HCT116 (cell line): ENCODE results near the gene AOC3. TPM values are rescaled to one million over a fixed set of nuclear protein-coding genes. Genes with fewer than 3 reads are reported as not detected.

Source experiments
- ATAC-seq: fragments of 200-7000 bp; cut with Tn5 transposase; 2 replicates; pipeline ENCODE4 v1.9.1; 2020; ENCODE audit warnings: mild to moderate bottlenecking, moderate library complexity
- BruUV-seq: library from RNA; stranded (reverse); fragments of 400-500 nt; replicated peaks from 2 replicates; lab custom pipeline; 2021; lab: Mats Ljungman, UMichigan
- CTCF ChIA-PET: fragments of 300-600 bp; sonication (Branson Sonifier 250); formaldehyde crosslinking; loops from one replicate; lab custom pipeline; 2021; ENCODE audit warnings: antibody characterized with exemption; lab: Charles Lee
- POLR2A ChIA-PET: fragments of 300-600, 350-600 bp; sonication (Branson Sonifier 250); formaldehyde crosslinking; loops from one replicate; lab custom pipeline; 2021; ENCODE audit warnings: antibody characterized with exemption; lab: Charles Lee
- RAD21 ChIA-PET, 2 experiments: fragments of 300-600 bp; sonication (Branson Sonifier 250); formaldehyde crosslinking; loops; one replicate each; lab custom pipeline; 2023; ENCODE audit warnings: low total read pairs in 2 of 2; ENCODE audit not compliant: uncharacterized antibody in 2 of 2, unreplicated experiment in 2 of 2, low non-redundant PET in 1 of 2; lab: Charles Lee
- DNase-seq: peaks from one replicate; pipeline ENCODE4 v3.0.0-alpha.2; 2010; ENCODE audit warnings: low read depth, low spot score
- H2AFZ ChIP-seq: fragments of 200-600 bp; shearing (Covaris generic), sonication (generic); 2 replicates; pipeline ENCODE4 v1.6.1; 2017; ENCODE audit warnings: low read depth, mixed run types, mixed read lengths, antibody characterized with exemption, low read length; ENCODE audit not compliant: poor library complexity, severe bottlenecking
- H3K27ac ChIP-seq: 2 replicates; pipeline ENCODE4 v1.5.1; 2012; ENCODE audit warnings: low read depth, low read length
- H3K27me3 ChIP-seq: fragments of 200-600 bp; sonication (generic); 2 replicates; pipeline ENCODE4 v1.6.1; 2016; ENCODE audit warnings: mixed run types, low read length, mixed read lengths; ENCODE audit not compliant: insufficient read depth
- H3K36me3 ChIP-seq, 2 experiments: fragments of 200-500 bp in 1 of 2; fragments of 200-600 bp in 1 of 2; sonication (Bioruptor generic) in 1 of 2; sonication (generic) in 1 of 2; 2 replicates each; pipeline versions ENCODE4 v1.5.1 to v1.6.1; 2014 to 2016; ENCODE audit warnings: low read length in 2 of 2, inconsistent platforms in 1 of 2, mixed read lengths in 1 of 2, mixed run types in 1 of 2; ENCODE audit not compliant: insufficient read depth in 2 of 2, control insufficient read depth in 1 of 2
- H3K4me1 ChIP-seq, 2 experiments: fragments of 200-600 bp in 1 of 2; sonication (generic) in 1 of 2; 2 replicates each; pipeline versions ENCODE4 v1.5.1 to v1.6.1; 2012 to 2017; ENCODE audit warnings: low read length in 2 of 2, inconsistent platforms in 1 of 2, mild to moderate bottlenecking in 1 of 2, mixed read lengths in 1 of 2, mixed run types in 1 of 2, moderate library complexity in 1 of 2; ENCODE audit not compliant: insufficient read depth in 2 of 2, control insufficient read depth in 1 of 2
- H3K4me2 ChIP-seq: fragments of 200-600 bp; sonication (generic); 2 replicates; pipeline ENCODE4 v1.6.1; 2017; ENCODE audit warnings: mixed run types, low read length, mixed read lengths
- H3K4me3 ChIP-seq, 2 experiments: fragments of 200-600 bp in 1 of 2; sonication (generic) in 1 of 2; replicated peaks in 1 of 2; 2 replicates each; pipeline ENCODE4 v1.5.1; 2011 to 2016; ENCODE audit warnings: low read length in 2 of 2, control low read depth in 1 of 2, low read depth in 1 of 2, mild to moderate bottlenecking in 1 of 2, mixed read lengths in 1 of 2, mixed run types in 1 of 2
- H3K79me2 ChIP-seq: fragments of 200-600 bp; sonication (generic); 2 replicates; pipeline ENCODE4 v1.6.1; 2017; ENCODE audit warnings: mild to moderate bottlenecking, mixed run types, low read length, moderate library complexity, mixed read lengths; ENCODE audit not compliant: insufficient read depth
- H3K9ac ChIP-seq: fragments of 200-600 bp; sonication (generic); 2 replicates; pipeline ENCODE4 v1.6.1; 2016; ENCODE audit warnings: low read length, mixed read lengths
- H3K9me2 ChIP-seq: fragments of 200-600 bp; sonication (generic), shearing (Covaris generic); 2 replicates; pipeline ENCODE4 v1.6.1; 2017; ENCODE audit warnings: mixed run types, mild to moderate bottlenecking, moderate library complexity; ENCODE audit not compliant: insufficient read depth
- H3K9me3 ChIP-seq, 2 experiments: fragments of 200-500 bp in 1 of 2; fragments of 200-600 bp in 1 of 2; sonication (Bioruptor generic) in 1 of 2; sonication (generic) in 1 of 2; 2 replicates each; pipeline ENCODE4 v1.6.1; 2014 to 2017; ENCODE audit warnings: low read length in 2 of 2, mixed read lengths in 2 of 2, inconsistent platforms in 1 of 2, low read depth in 1 of 2, mild to moderate bottlenecking in 1 of 2, mixed run types in 1 of 2, moderate library complexity in 1 of 2; ENCODE audit not compliant: control insufficient read depth in 1 of 2, insufficient read depth in 1 of 2
- H4K20me1 ChIP-seq: fragments of 200-600 bp; sonication (generic), shearing (Covaris generic); 2 replicates; pipeline ENCODE4 v1.6.1; 2017; ENCODE audit warnings: mixed run types, mild to moderate bottlenecking, moderate library complexity; ENCODE audit not compliant: insufficient read depth
- CBX3 ChIP-seq: IDR thresholded peaks from 2 replicates; pipeline ENCODE4 v1.6.1; 2012; ENCODE audit warnings: low read depth
- CEBPB ChIP-seq: IDR thresholded peaks from 2 replicates; pipeline ENCODE4 v1.6.1; 2012; ENCODE audit warnings: low read depth
- CTCF ChIP-seq, 3 experiments: fragments of 200-600 bp in 1 of 3; sonication (generic) in 1 of 3; IDR thresholded peaks in 2 of 3; conservative IDR thresholded peaks in 1 of 3; 2 replicates each; pipeline ENCODE4 v1.5.1; 2012 to 2017; ENCODE audit warnings: low read depth in 2 of 3, low read length in 2 of 3, antibody characterized with exemption in 1 of 3, borderline replicate concordance in 1 of 3, control low read depth in 1 of 3, mild to moderate bottlenecking in 1 of 3, mixed read lengths in 1 of 3, mixed run types in 1 of 3, moderate library complexity in 1 of 3; ENCODE audit not compliant: insufficient read depth in 1 of 3
- EGR1 ChIP-seq: IDR thresholded peaks from 2 replicates; pipeline ENCODE4 v1.6.1; 2012; ENCODE audit warnings: low read depth
- EZH2 ChIP-seq: fragments of 200-600 bp; sonication (generic); IDR thresholded peaks from 2 replicates; pipeline ENCODE4 v1.6.1; 2017; ENCODE audit warnings: antibody characterized with exemption, mixed run types
- EZH2phosphoT487 ChIP-seq: fragments of 200-600 bp; IDR thresholded peaks from 2 replicates; pipeline ENCODE4 v1.6.1; 2018; ENCODE audit warnings: antibody characterized with exemption, borderline replicate concordance
- JUND ChIP-seq: IDR thresholded peaks from 2 replicates; pipeline ENCODE4 v1.6.1; 2012
- MAX ChIP-seq: IDR thresholded peaks from 2 replicates; pipeline ENCODE4 v1.6.1; 2012
- POLR2AphosphoS5 ChIP-seq: IDR thresholded peaks from 2 replicates; pipeline ENCODE4 v1.6.1; 2011; ENCODE audit warnings: mild to moderate bottlenecking, low read depth, low read length, moderate library complexity
- RAD21 ChIP-seq: IDR thresholded peaks from 2 replicates; pipeline ENCODE4 v1.6.1; 2012; ENCODE audit warnings: low read depth, mild to moderate bottlenecking
- REST ChIP-seq: IDR thresholded peaks from 2 replicates; pipeline ENCODE4 v1.6.1; 2012; ENCODE audit warnings: low read depth
- SP1 ChIP-seq: IDR thresholded peaks from 2 replicates; pipeline ENCODE4 v1.6.1; 2012; ENCODE audit warnings: low read depth
- SRF ChIP-seq: IDR thresholded peaks from 2 replicates; pipeline ENCODE4 v1.6.1; 2012; ENCODE audit warnings: low read depth
- TCF7L2 ChIP-seq: IDR thresholded peaks from 2 replicates; pipeline ENCODE4 v1.7.0; 2011; ENCODE audit warnings: borderline replicate concordance, inconsistent platforms; ENCODE audit not compliant: insufficient read depth, insufficient read length; ENCODE audit errors: extremely low read depth
- YY1 ChIP-seq: IDR thresholded peaks from 2 replicates; pipeline ENCODE4 v1.6.1; 2011; ENCODE audit warnings: low read length, low read depth, moderate library complexity, mild to moderate bottlenecking; ENCODE audit not compliant: insufficient replicate concordance; ENCODE audit errors: extremely low read depth
- ZBTB33 ChIP-seq: IDR thresholded peaks from 2 replicates; pipeline ENCODE4 v1.6.1; 2011; ENCODE audit warnings: mild to moderate bottlenecking, low read length, moderate library complexity; ENCODE audit not compliant: insufficient replicate concordance; ENCODE audit errors: extremely low read depth
- ZFX ChIP-seq: fragments of 450-650 bp; IDR thresholded peaks from 2 replicates; pipeline ENCODE4 v1.6.1; 2017
- ZNF274 ChIP-seq: fragments of 200-500 bp; sonication (Bioruptor generic); IDR thresholded peaks from 2 replicates; pipeline ENCODE4 v1.6.1; 2014; ENCODE audit warnings: mild to moderate bottlenecking, low read depth, low read length, inconsistent platforms
- intact Hi-C: fragments of 100-400 bp; cut with micrococcal nuclease; formaldehyde crosslinking; loops from 2 replicates; pipeline ENCODE4 v1.10.0; 2022
- total RNA-seq: library from RNA; stranded (reverse); gene quantifications from one replicate; pipeline ENCODE4 v1.2.1, GENCODE V29; 2021; ENCODE audit not compliant: unreplicated experiment
- TF ChIP-seq, protein P1 (sequence below): IDR thresholded peaks from 2 replicates; pipeline ENCODE4 v1.6.1; 2012

AOC3 gene
- total RNA-seq, 1 experiment from 2014 or later, result 5.9 TPM

DNA sequence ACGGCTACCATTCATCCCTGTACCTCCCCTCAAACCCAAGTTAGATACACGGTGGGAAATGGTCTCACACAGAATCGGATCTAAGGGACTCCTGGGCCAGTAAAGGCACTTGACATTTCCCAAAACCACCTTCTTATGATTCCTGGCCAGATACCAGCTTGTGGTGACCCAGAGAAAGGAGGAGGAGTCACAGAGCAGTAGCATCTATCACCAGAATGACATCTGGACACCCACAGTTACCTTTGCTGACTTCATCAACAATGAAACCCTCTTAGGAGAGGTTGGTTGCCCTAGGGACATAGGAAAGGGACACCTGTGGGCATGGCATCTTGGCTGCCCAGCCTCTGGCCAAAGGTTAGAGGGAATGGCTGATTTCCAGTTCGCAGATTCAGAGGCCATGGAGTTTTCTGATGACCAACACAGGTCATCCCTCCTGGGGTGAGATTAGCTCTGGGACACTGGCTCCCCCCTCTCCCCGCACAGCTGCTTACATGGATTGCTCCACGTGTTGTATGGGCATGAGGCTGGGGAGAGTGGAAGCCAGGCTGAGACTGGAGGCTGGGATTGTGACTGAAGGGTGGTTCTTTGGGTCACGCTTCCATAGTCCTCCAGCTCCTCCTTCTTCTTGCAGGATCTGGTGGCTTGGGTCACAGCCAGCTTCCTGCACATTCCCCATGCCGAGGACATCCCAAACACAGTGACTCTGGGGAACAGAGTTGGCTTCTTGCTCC is 1.4 kb upstream of the AOC3 start:
- Histone ChIP-seq H3K9ac (no peak overlapping the region), H3K4me2 (no peak overlapping the region), H3K27me3 (no peaks in the 10 kb centered on the region), H3K9me2 (no peaks in the 10 kb centered on the region), H4K20me1 (no peaks in the 10 kb centered on the region), H3K79me2 (no peaks in the 10 kb centered on the region), H3K27ac (no peak overlapping the region), H2AFZ (no peak overlapping the region), H3K4me3 (no peak overlapping the region), H3K4me1 (no peaks in the 10 kb centered on the region), H3K9me3 (no peaks in the 10 kb centered on the region), H3K36me3 (peaks cover 6 to 13% of the 10 kb centered on the region in 2 experiments; a peak in 2 of 4 replicates)
- CTCF ChIA-PET, result no interaction called here
- RAD21 ChIA-PET, result no interaction called here
- ATAC-seq (0 out of 2 replicates have a peak, but pooled peaks have one; percentile 8), DNase-seq (no peak)
- POLR2A ChIA-PET, result no interaction called here
- intact Hi-C loops, result no loop called here
- no TSS peak for BruUV-seq
- no peak for TF ChIP-seq CBX3
- no peak for TF ChIP-seq RAD21
- no peak for TF ChIP-seq CEBPB
- no peak for TF ChIP-seq REST
- TF ChIP-seq EZH2phosphoT487, result no peak
- no peak for TF ChIP-seq TCF7L2
- TF ChIP-seq EZH2, result no peak
- TF ChIP-seq ZNF274, result no peak
- TF ChIP-seq SP1, result no peak
- TF ChIP-seq JUND, result no peak
- no peak for TF ChIP-seq ZFX
- TF ChIP-seq CTCF (IDR thresholded peaks at IDR 0.05 in 2 of 3, conservative IDR thresholded peaks at IDR 0.05 in 1 of 3; ENCODE audit: borderline replicate concordance in 1 of 3, insufficient read depth in 1 of 3, low read depth in 2 of 3, low read length in 2 of 3), result no peak
- no peak for TF ChIP-seq ZBTB33
- TF ChIP-seq MAX, result no peak
- TF ChIP-seq YY1, result no peak
- TF ChIP-seq, protein P1, sequence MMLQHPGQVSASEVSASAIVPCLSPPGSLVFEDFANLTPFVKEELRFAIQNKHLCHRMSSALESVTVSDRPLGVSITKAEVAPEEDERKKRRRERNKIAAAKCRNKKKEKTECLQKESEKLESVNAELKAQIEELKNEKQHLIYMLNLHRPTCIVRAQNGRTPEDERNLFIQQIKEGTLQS, result no peak
- no peak for TF ChIP-seq SRF
- TF ChIP-seq POLR2AphosphoS5, result no peak
- TF ChIP-seq EGR1, result no peak
